ENCODE measurements around the gene SLC12A7. TPM values are rescaled to one million over a fixed set of nuclear protein-coding genes. Genes with fewer than 3 reads are reported as not detected.

SLC12A7 gene
- total and polyA plus RNA-seq, 2 donors = 10.2 to 23.8 TPM

GRCh38 chr5:1045960-1046560 lies 65.8 kb downstream of the SLC12A7 start:
- H3K27ac ChIP-seq (ENCODE audit: low read depth) = no peak overlapping the region
- no peaks in the 10 kb centered on the region for H3K36me3 ChIP-seq (ENCODE audit: insufficient read depth)
- DNase-seq (ENCODE audit: extremely low spot score) = no peak
- WGBS = 93% methylated on average over 9 of the region's 9 CpGs
- H3K4me3 ChIP-seq (ENCODE audit: low read depth, low read length) = no peak overlapping the region
- no peaks in the 10 kb centered on the region for H3K4me1 ChIP-seq (ENCODE audit: insufficient read depth)

DNA sequence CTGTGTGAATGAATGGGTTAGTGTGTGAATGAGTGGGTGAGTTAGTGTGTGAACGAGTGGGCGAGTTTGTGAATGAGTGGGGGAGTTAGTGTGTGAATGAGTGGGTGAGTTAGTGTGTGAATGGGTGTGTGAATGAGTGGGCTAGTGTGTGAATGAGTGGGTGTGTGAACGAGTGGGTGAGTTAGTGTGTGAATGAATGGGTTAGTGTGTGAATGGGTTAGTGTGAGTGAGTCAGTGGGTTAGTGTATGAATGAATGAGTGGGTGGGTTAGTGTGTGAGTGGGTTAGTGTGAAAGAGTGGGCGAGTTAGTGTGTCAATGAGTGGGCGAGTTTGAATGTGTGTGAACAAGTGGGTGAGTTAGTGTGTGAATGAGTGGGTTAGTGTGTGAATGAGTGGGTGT lies 67.7 kb downstream of the SLC12A7 start:
- H3K4me3 ChIP-seq (ENCODE audit: low read depth, low read length) = no peak overlapping the region
- DNase-seq (ENCODE audit: extremely low spot score) = no peak
- H3K36me3 ChIP-seq (ENCODE audit: insufficient read depth) = no peaks in the 10 kb centered on the region
- WGBS = 93% methylated on average over 5 of the region's 5 CpGs
- H3K4me1 ChIP-seq (ENCODE audit: insufficient read depth) = no peaks in the 10 kb centered on the region
- H3K27ac ChIP-seq (ENCODE audit: low read depth) = no peak overlapping the region

DNA sequence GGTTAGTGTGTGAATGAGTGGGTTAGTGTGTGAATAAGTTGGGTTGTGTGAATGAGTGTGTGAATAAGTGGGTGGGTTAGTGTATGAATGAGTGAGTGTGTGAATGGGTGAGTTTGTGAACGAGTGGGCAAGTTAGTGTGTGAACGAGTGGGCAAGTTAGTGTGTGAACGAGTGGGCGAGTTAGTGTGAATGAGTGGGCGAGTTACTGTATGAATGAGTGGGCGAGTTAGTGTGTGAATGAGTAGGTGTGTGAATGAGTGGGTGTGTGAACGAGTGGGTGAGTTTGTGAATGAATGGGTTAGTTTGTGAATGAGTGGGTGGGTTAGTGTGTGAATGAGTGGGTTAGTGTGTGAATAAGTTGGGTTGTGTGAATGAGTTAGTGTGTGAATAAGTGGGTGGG lies 68.5 kb downstream of the SLC12A7 start:
- no peak for DNase-seq (ENCODE audit: extremely low spot score)
- Histone ChIP-seq H3K36me3 (ENCODE audit: insufficient read depth) (no peaks in the 10 kb centered on the region), H3K4me3 (ENCODE audit: low read depth, low read length) (no peak overlapping the region), H3K4me1 (ENCODE audit: insufficient read depth) (no peaks in the 10 kb centered on the region), H3K27ac (ENCODE audit: low read depth) (no peak overlapping the region)
- 90% methylated on average over 7 of the region's 7 CpGs for WGBS

- DNase-seq (ENCODE audit: extremely low spot score) = no peak
- H3K36me3 ChIP-seq (ENCODE audit: insufficient read depth) = no peaks in the 10 kb centered on the region
- WGBS = 90% methylated on average over 7 of the region's 7 CpGs
Measured at GRCh38 chr5:1042626-1043025, 69.2 kb downstream of the SLC12A7 start.

DNA sequence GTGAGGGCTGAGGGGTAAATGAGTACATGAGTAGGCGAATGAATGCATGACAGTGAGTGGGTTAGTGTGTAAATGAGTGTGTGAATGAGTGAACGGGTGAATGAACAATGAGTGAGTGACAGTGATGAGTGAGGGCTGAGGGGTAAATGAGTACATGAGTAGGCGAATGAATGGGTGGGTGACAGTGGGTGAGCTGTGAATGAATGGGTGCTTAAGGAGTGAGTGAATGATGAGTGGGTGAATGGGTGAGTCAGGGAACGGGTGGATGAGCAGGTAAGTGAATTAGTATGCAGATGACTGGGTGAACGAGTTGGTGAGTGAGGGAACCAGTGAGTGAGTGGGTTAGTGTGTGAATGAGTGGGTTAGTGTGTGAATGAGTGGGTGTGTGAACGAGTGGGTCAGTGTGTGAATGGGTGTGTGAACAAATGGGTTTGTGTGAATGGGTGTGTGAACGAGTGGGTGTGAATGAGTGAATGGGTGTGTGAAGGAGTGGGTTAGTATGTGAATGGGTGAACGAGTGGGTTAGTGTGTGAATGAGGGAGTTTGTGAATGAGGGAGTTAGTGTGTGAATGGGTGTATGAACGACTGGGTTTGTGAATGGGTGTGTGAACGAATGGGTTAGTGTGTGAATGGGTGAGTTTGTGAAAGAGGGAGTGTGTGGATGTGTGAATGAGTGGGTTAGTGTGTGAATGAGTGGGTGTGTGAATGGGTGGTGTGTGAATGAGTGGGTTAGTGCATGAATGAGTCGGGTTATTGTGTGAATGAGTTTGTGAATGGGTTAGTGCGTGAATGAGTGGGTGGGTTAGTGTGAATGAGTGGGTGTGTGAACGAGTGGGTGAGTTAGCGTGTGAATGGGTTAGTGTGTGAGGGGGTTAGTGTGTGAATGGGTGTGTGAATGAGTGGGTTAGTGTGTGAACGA lies 70.4 kb downstream of the SLC12A7 start:
- no peak for DNase-seq (ENCODE audit: extremely low spot score)
- H3K4me1 ChIP-seq (ENCODE audit: insufficient read depth) = no peaks in the 10 kb centered on the region
- H3K36me3 ChIP-seq (ENCODE audit: insufficient read depth) = no peaks in the 10 kb centered on the region
- H3K27ac ChIP-seq (ENCODE audit: low read depth) = no peak overlapping the region
- 87% methylated on average over 15 of the region's 15 CpGs for WGBS
- H3K4me3 ChIP-seq (ENCODE audit: low read depth, low read length) = no peak overlapping the region

More at GRCh38 chr5:1042626-1043025, 69.2 kb downstream of the SLC12A7 start:
- no peak overlapping the region for H3K4me3 ChIP-seq (ENCODE audit: low read depth, low read length)
- H3K4me1 ChIP-seq (ENCODE audit: insufficient read depth) = no peaks in the 10 kb centered on the region
- H3K27ac ChIP-seq (ENCODE audit: low read depth) = no peak overlapping the region

- WGBS = 93% methylated on average over 10 of the region's 10 CpGs
- Histone ChIP-seq H3K27ac (ENCODE audit: low read depth) (no peak overlapping the region), H3K4me3 (ENCODE audit: low read depth, low read length) (no peak overlapping the region), H3K36me3 (ENCODE audit: insufficient read depth) (no peaks in the 10 kb centered on the region), H3K4me1 (ENCODE audit: insufficient read depth) (no peaks in the 10 kb centered on the region)
- DNase-seq (ENCODE audit: extremely low spot score) = no peak
Measured at GRCh38 chr5:1040571-1040970, 71.3 kb downstream of the SLC12A7 start.

DNA sequence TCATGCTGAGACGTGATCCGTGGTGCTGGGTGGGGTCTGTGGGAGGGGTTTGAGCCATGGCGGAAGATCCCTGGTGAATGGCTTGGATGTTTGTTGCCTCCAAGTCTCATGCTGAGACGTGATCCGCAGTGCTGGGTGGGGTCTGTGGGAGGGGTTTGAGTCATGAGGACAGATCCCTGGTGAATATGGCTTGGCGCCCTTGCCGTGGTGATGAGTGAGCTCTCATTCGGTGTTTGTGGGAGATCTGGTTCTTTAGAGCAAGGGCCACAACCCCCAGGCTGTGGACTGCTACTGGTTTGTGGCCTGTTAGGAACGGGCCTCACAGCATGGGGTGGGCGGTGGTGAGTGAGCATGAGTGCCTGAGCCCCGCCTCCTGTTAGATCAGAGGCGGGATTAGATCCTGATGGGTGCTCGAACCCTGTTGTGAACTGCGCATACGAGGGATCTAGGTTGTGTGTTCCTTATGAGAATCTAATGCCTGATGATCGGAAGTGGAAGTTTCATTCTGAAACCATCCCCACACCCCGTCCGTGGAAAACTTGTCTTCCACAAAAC lies 72.1 kb downstream of the SLC12A7 start:
- Histone ChIP-seq H3K36me3 (ENCODE audit: insufficient read depth) (no peaks in the 10 kb centered on the region), H3K4me3 (ENCODE audit: low read depth, low read length) (no peak overlapping the region), H3K4me1 (ENCODE audit: insufficient read depth) (no peaks in the 10 kb centered on the region), H3K27ac (ENCODE audit: low read depth) (no peak overlapping the region)
- WGBS = 92% methylated on average over 16 of the region's 18 CpGs
- DNase-seq (ENCODE audit: extremely low spot score) = no peak

DNA sequence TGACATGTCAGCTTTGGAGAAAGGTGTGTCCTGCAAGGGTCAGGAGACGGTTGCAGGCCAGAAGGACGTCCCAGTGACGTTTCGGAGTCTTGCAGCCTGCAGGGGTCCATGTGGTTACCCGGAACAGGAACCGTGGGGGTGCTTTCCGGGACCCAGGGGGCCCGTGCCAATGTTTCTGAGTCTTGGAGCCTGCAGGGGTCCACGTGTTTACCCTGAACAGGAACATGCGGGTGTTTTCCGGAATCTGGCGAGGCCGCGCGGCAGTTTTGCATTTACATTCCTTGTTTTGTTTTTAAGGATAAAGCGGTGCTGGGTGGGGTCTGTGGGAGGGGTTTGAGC lies 72.7 kb downstream of the SLC12A7 start:
- DNase-seq (ENCODE audit: extremely low spot score) = no peak
- 90% methylated on average over 16 of the region's 16 CpGs for WGBS
- Histone ChIP-seq H3K4me1 (ENCODE audit: insufficient read depth) (no peaks in the 10 kb centered on the region), H3K36me3 (ENCODE audit: insufficient read depth) (no peaks in the 10 kb centered on the region), H3K27ac (ENCODE audit: low read depth) (no peak overlapping the region), H3K4me3 (ENCODE audit: low read depth, low read length) (no peak overlapping the region)

DNA sequence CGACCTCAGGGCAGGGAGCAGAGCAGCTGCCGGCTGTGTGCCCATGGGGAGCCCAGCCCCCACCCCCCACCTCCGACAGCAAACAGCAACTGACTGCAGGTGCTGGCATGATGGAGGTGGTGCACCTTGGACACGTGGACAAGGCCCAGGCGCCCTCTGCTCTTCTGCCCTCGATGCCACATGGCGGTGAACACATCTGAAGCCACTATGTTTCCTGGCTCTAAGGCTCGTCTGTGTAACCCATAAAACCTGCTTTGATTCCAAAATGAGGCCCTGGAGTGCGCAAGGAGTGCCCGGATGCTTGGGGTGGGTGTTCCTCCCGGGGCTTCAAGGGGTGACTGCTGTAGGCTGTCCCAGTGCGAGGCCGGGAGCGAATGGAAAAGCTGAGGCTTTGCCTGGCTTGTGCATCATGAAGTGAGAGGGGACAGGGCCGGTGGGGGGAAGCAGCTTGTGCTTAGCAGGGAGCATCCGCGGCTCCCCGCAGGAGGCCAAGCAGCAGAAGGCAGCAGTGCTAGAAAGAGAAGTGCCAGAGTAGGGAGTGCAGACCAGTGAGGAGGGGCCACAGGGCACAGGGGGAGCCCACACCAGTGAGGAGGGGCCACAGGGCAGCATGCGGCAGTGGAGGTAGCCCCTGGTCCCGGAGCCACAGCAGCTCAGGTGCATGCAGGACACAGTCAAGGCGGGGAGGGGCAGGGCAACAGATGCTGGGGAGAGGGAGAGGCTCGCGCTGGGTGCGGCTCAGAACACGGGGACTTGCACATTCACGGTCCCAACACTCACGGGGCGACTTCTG lies 73.2 kb downstream of the SLC12A7 start:
- 87% methylated on average over 28 of the region's 28 CpGs for WGBS
- no peak overlapping the region for H3K27ac ChIP-seq (ENCODE audit: low read depth)
- no peaks in the 10 kb centered on the region for H3K4me1 ChIP-seq (ENCODE audit: insufficient read depth)
- no peak for DNase-seq (ENCODE audit: extremely low spot score)
- no peaks in the 10 kb centered on the region for H3K36me3 ChIP-seq (ENCODE audit: insufficient read depth)
- H3K4me3 ChIP-seq (ENCODE audit: low read depth, low read length) = no peak overlapping the region

GRCh38 chr5:1037671-1038416 lies 74.0 kb downstream of the SLC12A7 start:
- Histone ChIP-seq H3K4me3 (ENCODE audit: low read depth, low read length) (no peak overlapping the region), H3K4me1 (ENCODE audit: insufficient read depth) (no peaks in the 10 kb centered on the region), H3K36me3 (ENCODE audit: insufficient read depth) (no peaks in the 10 kb centered on the region), H3K27ac (ENCODE audit: low read depth) (no peak overlapping the region)
- WGBS = 92% methylated on average over 43 of the region's 43 CpGs
- DNase-seq (ENCODE audit: extremely low spot score) = no peak

GRCh38 chr5:1037123-1037670 lies 74.7 kb downstream of the SLC12A7 start:
- H3K36me3 ChIP-seq (ENCODE audit: insufficient read depth) = no peaks in the 10 kb centered on the region
- H3K27ac ChIP-seq (ENCODE audit: low read depth) = no peak overlapping the region
- no peaks in the 10 kb centered on the region for H3K4me1 ChIP-seq (ENCODE audit: insufficient read depth)
- no peak for DNase-seq (ENCODE audit: extremely low spot score)
- H3K4me3 ChIP-seq (ENCODE audit: low read depth, low read length) = no peak overlapping the region
- WGBS = 72% methylated on average over 16 of the region's 16 CpGs

- H3K36me3 ChIP-seq (ENCODE audit: insufficient read depth) = no peaks in the 10 kb centered on the region
- H3K4me1 ChIP-seq (ENCODE audit: insufficient read depth) = no peaks in the 10 kb centered on the region
- 93% methylated on average over 22 of the region's 22 CpGs for WGBS
- DNase-seq (ENCODE audit: extremely low spot score) = no peak
- no peak overlapping the region for H3K4me3 ChIP-seq (ENCODE audit: low read depth, low read length)
- H3K27ac ChIP-seq (ENCODE audit: low read depth) = no peak overlapping the region
Measured at GRCh38 chr5:1036504-1037122, 75.2 kb downstream of the SLC12A7 start.

Measured in urinary bladder (tissue), 4 donors.